CD4-positive, alpha-beta T cell treated with Interleukin-17A for 4 hours (primary cell): Measurements from ENCODE around the gene ARHGEF19.
"Not testable (repeated sequence)": the region's sequence is repeated elsewhere in the genome, so short reads cannot be mapped to it uniquely, and the experiment has no call there.

Source experiments
- DNase-seq: peaks from one replicate; pipeline ENCODE4 v3.0.0-alpha.2; 2020; ENCODE audit warnings: mixed read lengths

ARHGEF19 gene

DNA sequence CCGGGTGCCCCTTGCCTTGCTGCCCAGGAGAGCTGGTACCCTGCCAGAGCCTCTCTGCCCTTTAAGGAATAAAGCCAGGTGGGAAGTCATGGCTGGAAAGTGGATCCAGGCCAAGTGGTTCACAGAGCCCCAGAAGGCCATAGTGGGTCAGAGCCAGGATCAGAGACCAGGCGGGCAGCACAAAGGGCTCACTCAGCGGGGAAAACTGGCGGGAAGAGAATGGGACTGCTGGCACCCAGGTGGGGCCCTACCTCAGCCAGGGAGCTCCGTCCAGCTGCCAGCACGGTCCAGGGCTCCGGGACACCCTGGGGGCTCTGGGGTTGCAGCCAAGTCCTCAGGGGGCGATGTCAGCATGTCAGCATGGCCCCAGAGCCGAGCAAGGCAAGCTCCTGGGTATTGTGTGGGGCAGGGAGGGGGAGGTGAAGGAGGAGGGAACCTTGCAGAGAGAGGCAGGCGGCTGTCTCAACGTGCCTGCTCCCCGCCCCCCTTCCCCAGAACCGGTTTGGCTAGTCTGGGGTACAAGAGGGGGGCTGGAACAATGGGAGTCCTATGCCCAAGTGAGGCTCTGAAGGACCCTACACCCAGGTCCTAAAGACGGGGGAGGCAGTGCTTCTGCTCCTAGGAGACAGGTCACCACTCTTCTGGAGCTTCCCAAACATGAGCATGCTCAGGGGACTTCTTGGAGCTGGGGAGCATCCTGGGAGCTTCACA, at the start of gene ARHGEF19:
Gene ARHGEF19, minus strand, starts transcription at position 402 of the 711 bp plus-strand sequence. CDS start 3,598 bp downstream, outside the sequence.
- DNase-seq: no peak

DNA sequence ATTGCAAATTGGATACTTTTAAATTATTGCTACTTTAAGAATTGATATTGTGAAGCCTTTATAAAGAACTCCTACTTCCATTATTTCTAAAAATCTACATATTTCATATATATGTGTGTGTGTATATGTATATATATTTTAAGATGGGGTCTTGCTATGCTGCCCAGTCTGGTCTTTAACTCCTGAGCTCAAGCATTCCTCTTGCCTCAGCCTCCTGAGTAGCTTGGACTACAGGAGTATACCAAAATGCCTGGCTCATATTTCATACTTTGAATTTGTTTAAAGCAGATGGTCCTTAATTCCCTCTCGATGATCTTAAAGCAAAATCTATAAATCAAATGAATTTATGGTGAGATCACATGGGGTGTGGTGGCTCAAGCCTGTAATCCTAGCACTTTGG, 49.6 kb upstream of the ARHGEF19 start:
- DNase-seq: no peak

DNA sequence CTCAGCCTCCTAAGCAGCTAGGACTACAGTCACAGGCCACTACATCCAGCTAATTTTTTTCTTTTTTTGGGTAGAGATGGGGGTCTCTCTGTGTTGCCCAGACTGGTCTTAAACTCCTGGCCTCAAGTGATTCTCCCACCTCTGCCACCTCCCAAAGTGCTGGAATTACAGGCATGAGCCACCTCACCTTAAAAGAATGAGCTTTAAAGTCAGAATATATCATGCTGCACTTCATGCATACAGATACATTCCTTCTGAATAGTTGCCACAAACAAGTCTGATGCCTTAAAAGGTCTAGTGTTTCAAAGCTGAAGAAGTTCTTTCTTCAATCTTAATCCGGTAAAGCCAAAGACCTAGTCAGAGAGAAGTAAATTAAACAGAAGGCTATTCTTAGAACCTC, 48.4 kb upstream of the ARHGEF19 start:
- DNase-seq: no peak

DNA sequence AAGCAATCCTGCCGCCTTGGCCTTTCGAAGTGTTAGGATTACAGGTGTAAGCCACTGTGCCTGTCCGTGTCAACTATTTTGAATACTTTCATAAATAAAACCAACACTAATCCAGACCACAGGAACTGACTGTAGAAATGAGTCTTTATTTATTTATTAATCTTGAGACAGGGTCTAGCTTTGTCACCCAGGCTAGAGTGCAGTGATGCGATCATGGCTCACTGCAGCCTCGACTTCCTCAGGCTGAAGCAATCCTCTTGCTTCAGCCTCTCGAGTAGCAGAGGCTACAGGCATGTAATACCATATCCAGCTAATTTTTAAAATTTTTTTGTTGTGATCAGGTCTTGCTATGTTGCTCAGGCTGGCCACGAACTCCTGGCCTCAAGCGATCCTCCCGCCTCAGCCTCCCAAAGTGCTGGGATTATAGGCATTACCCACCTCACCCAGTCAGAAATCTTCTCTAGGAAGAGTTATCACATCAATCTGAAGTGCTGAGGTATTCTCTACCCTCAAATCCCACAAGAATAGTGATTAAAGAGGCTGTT, 46.2 kb upstream of the ARHGEF19 start:
- DNase-seq: no peak

DNA sequence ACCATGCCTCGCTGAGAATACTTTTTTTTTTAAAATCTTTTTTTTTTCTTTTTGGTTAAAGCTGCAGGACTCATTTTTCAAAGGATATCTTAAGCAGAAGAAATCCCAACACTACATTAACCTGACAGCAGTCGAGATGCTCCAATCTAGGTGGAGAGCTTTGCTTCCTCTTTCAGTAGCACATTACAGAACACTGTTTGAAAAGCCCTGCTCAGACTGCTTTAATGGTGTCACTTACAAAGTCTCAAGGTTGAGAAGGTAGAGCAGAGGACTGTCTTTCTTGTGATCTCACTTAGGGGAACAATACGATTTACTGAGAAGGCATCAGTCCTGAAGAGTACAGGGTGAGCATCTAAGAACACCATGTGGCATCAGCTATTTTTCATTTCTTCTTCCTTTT, 45.5 kb upstream of the ARHGEF19 start:
- no peak for DNase-seq

DNA sequence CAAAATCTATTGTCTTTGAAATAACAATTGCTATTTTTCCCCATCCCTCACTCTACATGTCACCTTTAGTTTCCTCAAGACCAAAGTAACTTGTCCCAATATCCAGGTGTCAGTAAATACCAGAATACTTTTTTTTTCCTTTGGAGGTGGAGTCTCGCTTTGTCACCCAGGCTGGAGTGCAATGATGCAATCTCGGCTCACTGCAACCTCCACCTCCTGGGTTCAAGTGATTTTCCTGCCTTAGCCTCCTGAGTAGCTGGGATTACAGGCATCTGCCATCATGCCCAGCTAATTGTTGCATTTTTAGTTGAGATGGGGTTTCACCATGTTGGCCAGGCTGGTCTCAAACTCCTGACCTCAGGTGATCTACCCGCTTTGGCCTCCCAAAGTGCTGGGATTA, 45.1 kb upstream of the ARHGEF19 start:
- not testable (repeated sequence) for DNase-seq

DNA sequence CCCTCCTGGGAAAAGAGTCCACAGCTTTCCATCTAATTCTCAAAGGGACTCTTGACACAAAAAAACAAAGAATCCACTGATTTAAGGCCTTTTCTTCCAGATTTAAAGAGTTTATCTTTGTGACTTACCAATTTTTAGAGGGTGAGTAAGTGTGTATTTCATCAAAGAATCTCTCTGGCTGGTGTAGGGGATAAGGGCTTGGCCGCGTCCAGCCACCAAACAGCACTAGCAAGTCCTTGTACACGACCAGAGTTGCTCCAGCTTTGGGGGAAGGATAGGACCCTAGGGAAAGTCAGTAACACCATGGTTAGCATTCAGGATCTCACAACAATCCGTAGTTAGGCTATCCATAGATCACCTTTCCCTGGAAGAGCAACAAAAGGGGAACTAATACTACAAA, 44.0 kb upstream of the ARHGEF19 start:
- no peak for DNase-seq

DNA sequence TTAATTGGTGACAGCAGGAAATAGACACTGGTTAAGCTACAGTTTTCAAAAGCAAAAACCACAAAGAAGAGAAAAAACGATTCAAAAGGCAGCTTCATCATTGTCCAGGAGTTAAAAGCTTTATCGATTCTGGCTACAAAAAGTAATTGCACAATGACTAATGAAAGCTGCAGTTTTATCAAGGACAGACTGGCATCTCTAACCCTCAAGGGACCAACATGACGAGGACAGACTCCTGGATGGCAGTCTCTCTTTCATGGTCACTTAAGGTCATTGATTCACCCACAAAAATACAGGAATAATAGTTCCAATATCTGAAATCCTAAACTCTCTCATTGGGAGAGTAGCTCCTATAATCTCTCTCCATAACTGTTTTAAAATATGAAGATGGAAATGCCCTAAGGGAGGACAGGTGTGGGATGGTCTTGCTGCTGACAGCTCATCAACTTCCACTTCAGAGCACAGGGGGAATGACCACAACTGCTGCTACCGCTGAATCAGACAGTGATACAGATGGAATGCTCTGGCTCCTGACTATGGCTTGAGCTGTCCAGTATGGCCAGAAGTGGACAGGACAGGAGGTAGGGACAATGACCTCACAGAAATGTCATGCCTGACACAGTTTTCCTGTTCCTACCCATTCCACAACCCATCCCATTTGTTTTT, 41.9 kb upstream of the ARHGEF19 start:
- no peak for DNase-seq

DNA sequence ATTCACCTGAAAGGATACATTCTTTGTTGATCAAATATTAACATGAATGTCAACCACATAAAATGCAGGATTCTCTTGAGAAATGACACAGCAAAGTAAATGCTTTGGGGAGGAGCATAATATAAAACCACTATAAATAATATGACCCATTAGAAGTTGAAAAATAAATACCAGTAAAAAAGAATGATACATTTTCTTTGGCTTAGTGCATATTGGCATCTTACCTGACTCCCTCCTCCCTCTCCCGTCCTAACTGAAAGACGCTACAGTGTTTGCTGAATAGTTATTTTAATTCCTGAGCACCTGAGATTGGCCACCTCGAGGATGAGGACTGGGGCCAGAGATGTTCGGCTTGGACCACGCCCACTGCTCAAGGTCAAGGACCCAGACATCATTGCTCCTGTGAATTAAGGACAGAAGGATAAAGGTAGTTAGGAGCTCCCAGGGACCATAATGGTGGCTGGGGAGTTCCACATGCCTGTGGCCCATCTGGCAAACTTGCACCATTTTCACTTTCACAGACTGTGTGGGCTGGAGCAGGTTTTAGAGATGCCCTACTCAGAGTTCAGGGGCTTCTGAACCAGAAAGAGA, 41.0 kb upstream of the ARHGEF19 start:
- no peak for DNase-seq

DNA sequence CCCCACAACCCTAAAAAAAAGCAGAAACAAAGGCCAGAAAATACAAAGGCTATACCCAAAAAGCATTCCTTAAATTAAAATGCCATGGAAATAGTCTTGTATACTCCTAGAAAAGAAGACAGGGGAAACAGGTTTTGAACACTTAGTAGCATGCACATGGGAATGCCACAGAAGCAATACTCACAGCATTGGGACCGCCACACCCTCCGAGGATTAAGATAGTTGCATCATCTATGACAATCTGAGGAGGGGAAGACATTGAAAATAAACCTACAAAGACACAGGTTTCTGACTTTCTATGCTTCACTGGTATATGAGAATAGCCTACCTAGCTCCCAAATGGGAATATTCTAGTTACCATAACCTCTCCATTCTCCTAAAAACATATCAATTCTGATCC, 40.5 kb upstream of the ARHGEF19 start:
- no peak for DNase-seq

DNA sequence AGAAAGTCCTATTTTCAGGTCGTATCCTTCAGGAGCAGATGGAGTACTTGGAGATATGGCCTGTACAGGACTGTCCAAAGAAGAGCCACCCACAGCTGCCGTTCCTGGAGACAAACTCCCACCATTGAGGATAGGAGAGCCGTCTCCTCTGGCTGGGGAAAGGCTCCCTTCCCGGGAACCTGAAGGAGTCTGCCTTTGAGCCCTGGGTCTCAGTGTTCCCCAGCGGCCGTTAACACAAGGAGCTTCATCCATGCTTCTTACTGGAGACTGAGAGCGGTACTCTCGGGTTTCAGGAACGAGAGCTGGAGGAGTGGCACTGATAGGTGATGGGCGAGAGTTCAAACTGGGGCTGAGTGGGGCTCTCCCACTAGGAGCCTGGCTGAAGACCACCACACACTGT, 38.9 kb upstream of the ARHGEF19 start:
- no peak for DNase-seq

DNA sequence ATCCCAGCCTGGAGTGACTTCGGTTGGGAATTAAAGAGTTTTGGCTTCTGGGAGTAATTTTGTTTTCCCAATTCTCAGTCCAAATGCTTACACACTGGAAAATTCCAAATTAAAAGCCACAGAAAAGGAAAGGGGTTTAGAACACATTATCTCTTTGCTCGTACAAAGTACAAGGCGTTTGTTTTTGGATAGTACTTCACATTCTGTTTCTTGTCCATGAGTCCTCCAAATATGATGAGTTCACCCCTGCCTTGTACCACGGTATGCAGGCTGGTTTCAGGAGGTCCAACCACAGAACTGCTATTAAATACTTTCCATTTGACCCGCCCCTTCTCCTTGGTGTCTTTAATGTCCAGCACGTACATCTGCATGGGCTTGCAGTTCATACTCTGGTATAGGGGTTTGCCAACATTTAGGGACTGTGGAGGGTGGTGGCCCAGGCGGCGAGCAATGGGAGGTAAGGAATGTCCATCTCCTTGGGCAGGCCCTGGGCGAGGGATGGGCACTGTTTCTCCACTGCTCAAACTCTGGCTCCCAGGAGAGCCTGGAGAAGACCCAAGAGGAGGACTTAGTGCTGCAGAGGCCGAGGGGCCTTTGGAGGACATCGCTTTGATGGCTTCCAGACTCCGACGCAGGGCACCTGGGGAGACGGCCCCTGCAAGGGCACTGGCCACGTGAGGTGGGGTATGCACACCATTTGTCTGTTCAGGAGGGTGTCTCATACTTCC, 38.2 kb upstream of the ARHGEF19 start:
- DNase-seq: no peak

DNA sequence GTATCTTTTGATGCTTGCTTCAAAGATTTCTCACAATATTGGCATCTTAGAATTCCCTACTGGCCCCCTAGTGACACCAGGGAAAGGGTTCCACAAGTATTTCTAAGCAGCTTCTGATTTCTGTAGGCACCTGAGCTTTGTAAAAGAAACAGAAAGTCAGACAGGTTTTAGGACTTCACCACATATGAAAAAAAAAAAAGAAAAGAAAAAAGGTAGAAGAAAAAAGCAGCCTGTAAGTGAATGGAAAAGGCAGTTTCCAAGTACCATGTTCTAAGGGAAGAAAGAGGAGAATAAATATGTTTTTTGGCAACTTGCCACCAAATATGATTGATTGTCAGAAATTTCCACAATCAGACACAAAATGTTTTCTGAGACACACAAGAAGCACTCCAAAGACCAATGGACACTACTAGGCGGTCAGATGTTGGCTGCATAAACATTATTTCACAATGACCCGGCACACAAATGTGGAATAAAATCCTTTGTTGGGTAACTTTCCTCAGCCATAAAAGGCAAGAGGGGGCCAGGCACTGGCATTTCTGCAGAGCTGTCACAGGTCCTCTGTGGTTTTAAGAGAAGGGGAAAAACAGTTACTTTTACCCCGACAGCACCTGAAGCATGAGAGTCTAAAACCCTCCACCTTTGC, 37.3 kb upstream of the ARHGEF19 start:
- DNase-seq: no peak

DNA sequence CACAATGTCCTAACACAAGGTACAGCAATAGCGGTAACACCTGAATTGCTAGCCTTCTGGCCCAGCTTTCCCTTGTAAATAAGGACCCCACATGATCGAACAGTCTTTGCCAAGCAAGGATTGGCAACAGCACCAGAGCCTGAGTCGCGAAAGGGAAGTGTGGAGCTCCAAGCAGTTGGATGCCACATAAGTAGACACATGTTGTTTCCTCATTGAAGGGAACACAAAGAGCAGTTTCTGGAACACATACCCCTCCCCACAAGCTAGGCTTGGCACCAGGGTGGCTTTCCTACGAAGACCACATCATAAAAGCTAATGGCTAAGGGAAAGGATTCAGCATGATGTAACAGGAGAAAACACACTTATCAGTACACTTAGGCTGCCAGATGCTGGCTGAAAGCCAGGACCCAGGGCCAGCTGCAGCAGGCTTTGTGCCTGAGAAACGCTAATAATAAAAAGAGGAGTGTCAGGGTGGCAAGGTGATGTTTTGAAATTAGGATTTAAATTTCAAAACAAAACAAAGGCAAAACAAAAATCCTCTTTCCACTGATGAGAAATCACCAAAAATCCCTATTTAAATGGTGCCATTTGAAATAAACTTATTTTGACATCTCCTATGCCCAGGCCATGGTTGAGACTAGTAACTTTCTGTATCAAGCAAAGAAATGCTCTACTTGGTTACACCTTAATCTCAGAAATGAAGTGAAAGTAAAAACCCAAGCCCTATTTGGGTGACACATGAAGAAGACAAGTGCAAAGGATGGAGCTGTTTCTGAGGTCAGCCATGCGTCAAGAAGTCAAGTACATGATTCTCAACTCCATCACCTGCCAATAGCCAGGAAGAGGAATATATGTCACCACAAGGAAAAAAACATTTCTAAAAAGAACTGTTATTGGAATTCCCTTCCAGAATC, 36.4 kb upstream of the ARHGEF19 start:
- DNase-seq: no peak

DNA sequence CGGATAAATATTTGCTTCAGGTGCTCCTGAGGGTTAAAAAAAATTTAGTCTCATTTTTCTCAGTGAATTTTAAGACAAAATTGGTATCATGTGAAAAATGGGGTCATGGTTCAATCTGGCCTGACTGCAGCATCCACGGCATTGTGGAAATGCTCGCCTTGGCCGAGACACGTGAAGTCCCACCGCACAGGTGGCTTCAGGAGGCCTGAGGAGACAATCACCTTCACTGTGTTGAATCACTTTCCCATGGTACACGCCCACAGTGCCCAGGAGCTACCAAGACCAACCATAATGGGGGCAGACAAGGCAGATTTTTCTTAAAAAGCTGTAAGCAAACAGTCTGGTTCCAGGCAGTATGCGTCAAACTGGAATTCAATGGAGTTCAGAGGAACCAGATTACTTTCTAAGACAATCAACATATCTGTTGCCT, 35.6 kb upstream of the ARHGEF19 start:
- DNase-seq: no peak

DNA sequence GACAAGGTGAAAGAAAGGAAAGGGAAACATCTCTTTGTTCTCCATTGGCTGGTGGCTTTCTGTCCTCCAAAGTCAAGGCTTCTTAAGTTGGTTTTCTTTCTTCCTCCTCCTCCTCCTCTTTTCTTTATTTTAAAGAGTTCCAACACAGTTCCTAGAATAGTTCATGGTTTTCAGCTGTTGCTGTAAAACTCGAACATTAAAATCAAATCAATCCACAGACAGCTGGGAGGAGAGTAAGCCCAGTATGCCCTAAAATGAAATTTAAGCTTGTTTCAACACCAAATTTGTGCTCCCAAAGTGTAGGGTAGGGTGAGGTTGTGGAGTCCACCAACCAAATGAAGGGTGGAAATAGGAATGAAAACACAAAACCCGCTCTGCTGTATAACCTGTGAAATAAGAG, 35.0 kb upstream of the ARHGEF19 start:
- DNase-seq: no peak

DNA sequence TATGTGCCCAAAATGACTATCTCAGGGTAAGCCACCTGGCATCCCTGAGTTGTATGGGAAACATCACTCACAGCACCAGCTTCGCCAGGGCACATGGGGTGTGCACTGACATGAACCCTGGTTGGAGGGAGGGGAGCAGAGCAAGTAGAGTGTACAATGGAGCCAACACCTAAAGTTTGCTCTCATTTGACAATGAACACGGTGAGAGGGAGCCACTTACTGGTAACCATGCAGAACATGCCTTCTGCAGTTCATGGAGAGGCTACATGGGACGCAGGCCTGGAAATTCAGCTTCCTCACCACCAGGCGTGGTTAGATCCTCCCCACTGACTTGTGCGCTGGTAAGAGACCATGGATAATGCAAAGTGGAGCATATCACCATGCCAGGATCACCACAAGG, 34.5 kb upstream of the ARHGEF19 start:
- DNase-seq: no peak

DNA sequence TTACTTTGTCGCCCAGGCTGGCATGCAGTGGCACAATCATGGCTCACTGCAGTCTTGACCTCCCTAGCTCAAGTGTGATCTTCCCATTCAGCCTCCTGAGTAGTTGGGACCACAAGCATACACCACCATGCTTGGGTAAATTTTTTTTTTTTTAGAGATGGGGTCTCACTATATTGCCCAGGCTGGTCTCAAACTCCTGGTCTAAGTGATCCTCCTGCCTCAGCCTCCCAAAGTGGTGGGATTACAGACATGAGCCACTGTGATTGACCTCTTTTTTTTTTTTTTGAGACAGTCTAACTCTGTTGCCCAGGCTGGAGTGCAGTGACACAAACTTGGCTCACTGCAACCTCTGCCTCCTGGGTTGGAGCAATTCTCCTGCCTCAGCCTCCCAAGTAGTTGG, 33.8 kb upstream of the ARHGEF19 start:
- not testable (repeated sequence) for DNase-seq

DNA sequence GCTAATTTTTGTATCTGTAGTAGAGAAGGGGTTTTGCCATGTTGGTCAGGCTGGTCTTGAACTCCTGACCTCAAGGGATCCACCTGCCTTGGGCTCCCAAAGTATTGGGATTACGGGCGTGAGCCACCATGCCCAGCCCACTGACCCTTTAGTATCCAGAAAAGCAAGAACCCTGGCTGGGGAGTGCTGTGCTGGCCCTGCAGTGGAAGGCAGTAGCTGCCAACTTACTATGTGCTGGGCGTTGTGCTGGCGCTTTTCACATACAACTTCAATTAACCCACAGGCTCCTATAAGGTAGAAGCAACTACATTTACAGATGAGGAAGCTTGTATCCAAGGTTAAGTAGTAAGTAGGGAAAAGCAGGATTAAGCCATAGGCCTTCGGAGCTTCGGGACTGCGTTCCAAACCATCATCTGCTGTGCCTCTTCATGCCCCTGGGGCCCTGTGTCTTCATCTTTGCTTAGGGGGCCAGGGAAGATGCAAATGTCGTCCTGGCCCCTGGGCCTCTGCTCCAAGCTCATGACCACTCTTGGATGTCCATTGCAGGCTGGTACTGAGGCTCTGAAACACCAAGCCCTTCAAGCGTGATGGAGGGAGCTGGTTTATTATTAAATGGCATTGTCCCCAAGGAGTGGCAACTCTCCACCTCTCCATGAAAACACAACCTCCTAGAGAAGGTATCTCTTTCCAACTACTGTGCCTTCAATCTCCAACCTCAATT, 33.2 kb upstream of the ARHGEF19 start:
- no peak for DNase-seq

DNA sequence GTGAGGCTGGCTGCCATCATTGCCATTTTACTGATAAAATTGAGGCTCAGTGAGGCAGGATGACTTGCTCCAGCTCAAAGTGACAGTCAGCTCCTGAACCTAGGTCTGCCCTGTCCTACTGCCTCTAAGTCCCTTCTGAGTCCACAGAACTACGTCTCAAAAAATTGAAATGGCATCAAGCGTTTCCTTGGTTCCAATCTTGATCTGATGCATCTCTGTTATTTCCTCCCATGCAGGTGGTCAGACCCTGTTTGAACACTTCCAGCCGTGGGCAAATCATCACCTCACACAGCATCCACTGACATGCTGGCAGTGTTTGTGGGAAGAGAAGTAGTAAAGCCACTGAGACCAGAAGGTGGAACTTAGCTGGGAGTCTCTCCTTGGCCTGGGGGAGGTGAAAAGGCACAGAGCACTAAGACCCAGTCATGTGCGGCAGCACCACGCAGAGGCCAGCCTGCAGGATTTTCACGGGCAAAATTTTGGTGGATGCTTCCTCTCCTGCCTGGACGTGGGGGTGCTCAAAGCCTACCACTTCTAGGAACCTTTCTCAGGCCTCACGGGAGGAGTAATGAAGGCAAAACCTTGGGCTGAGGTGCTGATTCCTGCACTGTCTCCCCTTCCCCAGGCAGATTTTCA, 32.3 kb upstream of the ARHGEF19 start:
- no peak for DNase-seq
